ENCODE results near the gene ELL2.
"Not testable (repeated sequence)": the region's sequence is repeated elsewhere in the genome, so short reads cannot be mapped to it uniquely, and the experiment has no call there.

ELL2 gene

GRCh38 chr5:95931079-95931833 is 30.4 kb downstream of the ELL2 start:
- no peak for DNase-seq (ENCODE audit: low read depth in 2 of 2, low spot score in 1 of 2)

GRCh38 chr5:95930141-95930930 is 31.3 kb downstream of the ELL2 start:
- no peak for DNase-seq (ENCODE audit: low read depth in 2 of 2, low spot score in 1 of 2)

GRCh38 chr5:95928724-95929253 is 32.9 kb downstream of the ELL2 start:
- DNase-seq (ENCODE audit: low read depth in 2 of 2, low spot score in 1 of 2), result no peak

- no peak for DNase-seq (ENCODE audit: low read depth in 2 of 2, low spot score in 1 of 2)
Observed at GRCh38 chr5:95927927-95928723, 33.5 kb downstream of the ELL2 start.

GRCh38 chr5:95927300-95927699 is 34.4 kb downstream of the ELL2 start:
- not testable (repeated sequence) for DNase-seq (ENCODE audit: low read depth in 2 of 2, low spot score in 1 of 2)

- DNase-seq (ENCODE audit: low read depth in 2 of 2, low spot score in 1 of 2), result no peak
Observed at GRCh38 chr5:95925939-95926338, 35.7 kb downstream of the ELL2 start.

- no peak for DNase-seq (ENCODE audit: low read depth in 2 of 2, low spot score in 1 of 2)
Observed at GRCh38 chr5:95925378-95925744, 36.3 kb downstream of the ELL2 start.

- DNase-seq (ENCODE audit: low read depth in 2 of 2, low spot score in 1 of 2), result no peak
Observed at GRCh38 chr5:95924720-95925377, 36.8 kb downstream of the ELL2 start.

GRCh38 chr5:95923918-95924544 is 37.6 kb downstream of the ELL2 start:
- no peak for DNase-seq (ENCODE audit: low read depth in 2 of 2, low spot score in 1 of 2)

GRCh38 chr5:95922798-95923197 is 38.9 kb downstream of the ELL2 start:
- DNase-seq (ENCODE audit: low read depth in 2 of 2, low spot score in 1 of 2), result no peak

- no peak for DNase-seq (ENCODE audit: low read depth in 2 of 2, low spot score in 1 of 2)
Observed at GRCh38 chr5:95921501-95921900, 40.1 kb downstream of the ELL2 start.

GRCh38 chr5:95920822-95921221 is 40.8 kb downstream of the ELL2 start:
- DNase-seq (ENCODE audit: low read depth in 2 of 2, low spot score in 1 of 2), result no peak

GRCh38 chr5:95919658-95920057 is 42.0 kb downstream of the ELL2 start:
- no peak for DNase-seq (ENCODE audit: low read depth in 2 of 2, low spot score in 1 of 2)

GRCh38 chr5:95918421-95919006 is 43.1 kb downstream of the ELL2 start:
- no peak for DNase-seq (ENCODE audit: low read depth in 2 of 2, low spot score in 1 of 2)

- DNase-seq (ENCODE audit: low read depth in 2 of 2, low spot score in 1 of 2), result no peak
Observed at GRCh38 chr5:95917207-95917606, 44.4 kb downstream of the ELL2 start.

GRCh38 chr5:95916687-95917085 is 45.0 kb downstream of the ELL2 start:
- DNase-seq (ENCODE audit: low read depth in 2 of 2, low spot score in 1 of 2), result no peak

- no peak for DNase-seq (ENCODE audit: low read depth in 2 of 2, low spot score in 1 of 2)
Observed at GRCh38 chr5:95915999-95916686, 45.5 kb downstream of the ELL2 start.

- DNase-seq (ENCODE audit: low read depth in 2 of 2, low spot score in 1 of 2), result no peak
Observed at GRCh38 chr5:95913663-95914062, 48.0 kb downstream of the ELL2 start.

GRCh38 chr5:95912029-95912428 is 49.6 kb downstream of the ELL2 start:
- no peak for DNase-seq (ENCODE audit: low read depth in 2 of 2, low spot score in 1 of 2)

GRCh38 chr5:95910521-95910920 is 51.1 kb downstream of the ELL2 start:
- no peak for DNase-seq (ENCODE audit: low read depth in 2 of 2, low spot score in 1 of 2)

All from stimulated activated CD8-positive, alpha-beta memory T cell treated with anti-CD3 and anti-CD28 coated beads, Interleukin-4, amount 100 ng/mL, for 1 hour (primary cell).